RPMI8226 (cell line): ENCODE data around the gene ENOX1.
A peak's percentile ranks its signal among the peaks of the same experiment; 100 is the strongest.

ENCODE experiments used
- DNase-seq: peaks from one replicate; pipeline ENCODE4 v3.0.0-alpha.2; 2015

ENOX1 gene

GRCh38 chr13:43269037-43269481 is 517.7 kb downstream of the ENOX1 start:
- DNase-seq = no peak

GRCh38 chr13:43268632-43269031 is 518.1 kb downstream of the ENOX1 start:
- DNase-seq = no peak

- DNase-seq = no peak
Measured at GRCh38 chr13:43267916-43268315, 518.9 kb downstream of the ENOX1 start.

GRCh38 chr13:43266936-43267615 is 519.7 kb downstream of the ENOX1 start:
- DNase-seq = no peak

DNA sequence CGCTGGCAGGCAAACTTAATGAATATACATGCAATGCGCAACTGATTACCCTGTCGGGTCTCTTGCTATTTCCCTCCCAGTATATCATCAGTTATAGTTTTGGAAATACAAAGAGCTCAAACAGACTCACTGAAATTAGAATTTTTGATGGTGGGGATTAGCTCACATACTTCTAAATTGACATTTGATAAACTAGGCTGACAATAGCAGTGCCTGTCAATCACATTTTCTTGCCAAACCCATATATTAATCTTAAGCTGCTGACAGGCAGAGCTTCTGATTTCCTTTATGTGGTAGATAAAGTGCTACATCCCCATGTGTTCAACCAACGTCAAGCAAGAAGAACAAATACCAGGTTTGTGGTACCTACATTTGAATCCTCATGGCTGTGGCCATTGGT is 521.7 kb downstream of the ENOX1 start:
- DNase-seq = no peak

DNA sequence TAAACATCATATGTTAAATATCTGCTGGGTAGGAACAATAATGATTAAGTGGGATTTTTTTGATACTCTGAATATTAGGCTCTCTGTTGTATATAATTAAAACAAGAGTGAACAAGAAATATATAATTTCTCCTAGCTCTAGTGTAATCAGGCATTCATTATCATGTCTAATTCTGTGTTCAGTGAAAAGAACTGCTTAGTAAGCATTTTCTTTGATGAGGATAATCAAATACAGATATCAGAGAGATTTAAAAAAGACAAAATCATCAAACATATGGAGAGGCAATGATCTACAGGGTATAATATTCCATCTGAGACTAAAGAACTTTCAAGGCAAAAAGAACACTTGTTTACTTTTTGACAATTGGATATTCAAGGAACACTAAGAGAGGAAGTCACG is 522.3 kb downstream of the ENOX1 start:
- no peak for DNase-seq

- DNase-seq = no peak
Measured at GRCh38 chr13:43263047-43263446, 523.7 kb downstream of the ENOX1 start.

- no peak for DNase-seq
Measured at GRCh38 chr13:43260999-43261398, 525.8 kb downstream of the ENOX1 start.

GRCh38 chr13:43258771-43259170 is 528.0 kb downstream of the ENOX1 start:
- no peak for DNase-seq

- DNase-seq = no peak
Measured at GRCh38 chr13:43257765-43258164, 529.0 kb downstream of the ENOX1 start.

DNA sequence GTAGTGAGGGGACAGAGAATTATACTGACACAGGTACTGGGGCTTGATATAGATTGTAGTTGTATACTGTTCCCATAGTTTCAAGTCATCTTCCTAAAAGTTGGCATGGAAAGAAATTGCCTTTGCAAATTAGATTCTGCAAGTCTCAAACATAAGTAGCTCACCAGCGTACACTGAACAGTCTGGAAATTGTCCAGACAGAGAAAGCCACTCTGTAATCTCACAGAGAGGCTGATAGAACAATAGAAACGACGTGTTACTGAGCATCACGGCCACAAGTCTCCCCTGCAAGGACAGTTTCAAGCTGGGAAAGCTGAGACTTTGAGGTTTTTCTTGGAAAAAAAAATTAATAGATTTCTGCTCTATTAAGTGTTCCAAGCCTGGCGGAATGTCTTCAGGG is 534.8 kb downstream of the ENOX1 start:
- no peak for DNase-seq

GRCh38 chr13:43246382-43246781 is 540.4 kb downstream of the ENOX1 start:
- DNase-seq = no peak

DNA sequence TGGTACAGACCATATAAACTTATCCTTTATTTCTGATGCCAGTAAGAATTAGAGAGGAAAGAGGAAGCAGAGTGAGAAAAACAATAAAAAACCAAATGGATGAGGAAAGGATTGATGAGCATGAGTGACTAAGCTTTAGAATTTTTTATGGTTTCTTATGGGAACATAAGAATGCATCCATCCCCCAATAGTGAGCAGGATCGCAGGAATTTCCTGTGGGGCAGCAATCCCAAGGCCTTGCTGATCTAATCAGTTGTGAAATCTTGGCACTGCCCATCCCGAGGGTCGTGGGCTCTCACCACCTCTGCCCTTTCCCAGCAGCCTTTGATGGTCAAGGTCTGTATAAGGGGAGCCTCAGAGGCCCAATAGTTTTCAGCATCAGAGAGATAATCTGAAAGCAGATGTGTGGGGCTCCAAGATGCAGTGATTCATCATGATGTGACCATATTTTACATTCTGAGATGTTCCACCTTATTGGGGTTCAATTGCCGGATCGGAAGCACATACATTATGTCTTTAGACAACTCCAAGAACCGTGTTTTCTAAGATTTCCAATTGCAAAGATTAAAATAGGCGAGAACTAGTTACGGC is 541.3 kb downstream of the ENOX1 start:
- no peak for DNase-seq

DNA sequence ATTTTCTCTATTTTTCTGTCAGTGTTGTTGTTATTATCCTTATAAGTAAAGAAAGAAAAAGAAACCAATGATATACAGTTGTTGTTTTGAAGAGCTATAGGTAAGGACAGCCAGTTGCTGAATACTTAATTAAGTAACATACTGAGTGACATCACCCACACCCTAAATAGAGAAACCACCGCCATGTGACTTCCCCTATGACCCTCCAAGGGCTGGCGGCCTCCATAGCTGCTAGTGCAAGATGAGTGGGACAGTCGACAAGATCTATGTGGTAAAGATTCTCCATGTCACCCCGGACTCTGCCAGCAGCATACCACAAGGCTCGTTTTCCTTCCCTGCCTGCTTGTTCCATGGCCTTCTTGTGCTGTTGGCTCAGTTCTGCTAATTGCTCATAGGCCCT is 542.3 kb downstream of the ENOX1 start:
- DNase-seq = no peak

- no peak for DNase-seq
Measured at GRCh38 chr13:43243711-43244110, 543.1 kb downstream of the ENOX1 start.

DNA sequence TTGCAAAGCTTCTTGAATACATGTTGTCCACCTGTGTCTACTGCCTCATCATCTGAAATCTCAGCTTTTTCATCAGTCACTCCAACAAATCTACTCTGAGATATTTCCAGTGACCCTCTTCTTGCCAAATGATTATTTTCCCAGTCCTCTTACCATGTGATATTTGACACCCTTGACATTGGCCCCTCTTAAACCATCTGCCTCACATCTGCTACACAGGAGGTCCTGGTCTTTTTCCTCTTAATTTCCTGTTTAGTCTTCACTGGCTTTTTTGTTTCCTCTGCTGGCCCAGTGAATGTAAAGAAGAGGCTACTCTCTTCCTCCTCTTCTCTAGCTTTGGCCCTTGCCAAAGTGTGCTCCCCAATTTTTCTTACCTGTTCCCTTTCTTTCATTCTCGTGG is 544.7 kb downstream of the ENOX1 start:
- DNase-seq = no peak

- DNase-seq = peak; percentile 14
Measured at GRCh38 chr13:43240278-43240677, 546.5 kb downstream of the ENOX1 start.

DNA sequence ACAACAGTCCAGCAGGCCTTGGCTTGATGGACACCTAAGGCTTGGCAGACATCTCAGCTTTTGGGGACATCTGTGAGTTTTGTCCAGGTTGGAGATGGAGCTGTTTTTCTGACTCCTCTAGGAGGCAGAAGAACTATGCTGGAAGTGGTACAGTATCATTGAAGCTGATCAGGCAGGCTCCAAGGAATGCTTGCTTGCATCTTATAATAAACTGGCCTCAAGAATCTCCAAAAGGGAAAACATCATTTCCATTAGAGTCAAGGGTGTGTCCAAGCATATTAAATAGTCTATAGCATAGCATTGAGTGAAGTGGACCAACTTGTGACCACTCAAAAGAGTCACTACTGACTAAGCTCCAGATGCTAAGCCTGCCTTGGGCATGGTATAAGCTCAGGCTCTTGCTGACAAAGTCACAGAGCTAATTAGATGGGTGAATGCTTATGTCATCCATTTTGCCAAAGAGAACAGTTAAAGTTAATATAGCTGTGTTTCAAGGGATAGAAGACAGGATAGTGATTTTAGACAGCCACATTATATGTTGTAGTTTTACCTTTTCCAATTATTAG is 547.4 kb downstream of the ENOX1 start:
- DNase-seq = no peak

DNA sequence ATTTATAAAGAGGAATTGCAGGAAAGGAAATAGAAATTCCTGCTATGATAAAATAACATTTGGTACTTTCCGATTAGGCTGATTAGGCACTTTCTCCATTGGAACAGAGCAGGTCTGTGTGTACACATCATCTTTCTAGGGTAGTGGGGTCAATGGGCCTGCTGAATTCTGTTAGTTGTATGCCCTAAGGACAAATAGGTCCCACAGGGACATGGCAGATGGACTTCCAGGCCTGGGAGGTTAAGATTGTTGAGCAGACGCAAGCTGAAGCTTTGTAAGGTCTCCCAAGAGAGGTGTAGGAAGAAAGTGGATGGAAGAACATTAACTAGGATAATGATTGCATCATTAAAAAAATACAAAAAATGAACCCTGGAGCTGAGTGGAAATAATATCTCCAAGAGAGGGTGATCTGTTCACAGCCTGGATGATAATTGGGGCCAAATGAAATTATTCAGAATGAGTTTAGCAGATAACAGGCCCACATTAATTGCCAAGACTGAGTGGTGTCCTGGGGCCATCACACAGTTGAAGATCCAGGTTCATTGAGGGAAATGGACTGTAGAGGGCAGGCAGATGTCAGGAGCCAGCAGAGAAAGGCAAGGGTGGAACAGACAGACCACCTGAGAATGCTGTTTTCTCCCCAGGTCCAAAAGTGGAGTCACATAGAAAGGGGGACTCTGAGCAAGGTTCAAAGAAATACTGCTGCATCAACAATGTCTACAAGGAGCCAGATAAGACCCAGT is 548.3 kb downstream of the ENOX1 start:
- no peak for DNase-seq

- no peak for DNase-seq
Measured at GRCh38 chr13:43237616-43238015, 549.2 kb downstream of the ENOX1 start.

GRCh38 chr13:43235028-43235427 is 551.7 kb downstream of the ENOX1 start:
- DNase-seq = no peak

DNA sequence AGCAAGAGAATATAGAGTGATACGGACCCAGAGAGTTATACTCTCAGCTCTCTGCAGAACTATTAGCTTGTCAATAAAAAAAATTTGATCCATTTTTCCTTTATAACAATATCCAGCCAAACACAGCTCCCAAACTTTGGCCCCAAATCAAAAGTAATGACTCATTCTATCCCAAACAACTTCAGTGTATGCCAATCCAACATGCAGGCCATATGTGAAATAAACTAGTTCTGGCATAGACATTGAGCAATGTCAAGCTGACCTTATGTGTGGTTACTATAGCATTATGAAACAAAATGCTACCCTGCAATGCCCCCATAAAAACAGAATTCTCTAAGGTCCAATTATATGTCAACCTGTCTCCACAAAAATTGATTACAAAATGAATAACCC is 553.9 kb downstream of the ENOX1 start:
- DNase-seq = no peak

DNA sequence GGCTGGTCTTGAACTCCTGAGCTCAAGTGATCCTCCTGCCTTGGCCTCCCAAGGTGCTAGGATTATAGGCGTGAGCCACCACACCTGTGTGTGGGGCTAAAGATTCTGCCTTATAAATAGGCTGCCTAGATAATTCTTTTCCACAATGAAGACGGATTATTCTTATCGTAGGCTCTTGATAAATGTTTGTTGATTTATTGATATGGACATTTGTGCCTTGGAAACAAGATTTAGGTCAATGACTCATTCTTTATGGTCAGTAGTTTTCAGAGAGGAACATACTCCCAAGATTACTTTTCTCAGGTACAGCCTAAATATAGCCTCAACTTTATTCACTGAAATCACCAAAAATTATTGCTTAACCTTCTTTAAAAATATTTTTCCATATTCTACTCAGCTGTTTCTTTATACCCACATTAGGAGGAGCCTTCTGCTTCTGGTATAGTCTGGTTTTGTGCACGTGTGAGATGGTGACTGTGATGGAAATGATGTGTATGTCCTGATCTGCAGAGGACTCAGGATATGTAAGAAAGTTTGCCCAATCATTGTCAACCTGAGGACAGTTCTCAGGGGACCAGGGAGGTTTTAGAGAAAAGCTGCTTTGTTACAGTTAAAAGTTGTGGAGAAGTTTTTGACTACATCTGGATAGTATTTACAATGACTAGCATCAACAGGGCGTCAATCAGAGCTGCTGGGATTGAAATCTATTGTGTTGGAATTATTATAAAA is 554.5 kb downstream of the ENOX1 start:
- DNase-seq = no peak
